ENCODE results near the gene TACC2.
"Not testable (repeated sequence)": the region's sequence is repeated elsewhere in the genome, so short reads cannot be mapped to it uniquely, and the experiment has no call there.

TACC2 gene

GRCh38 chr10:122199689-122200088, 210.7 kb downstream of the TACC2 start:
- DNase-seq: no peak

DNA sequence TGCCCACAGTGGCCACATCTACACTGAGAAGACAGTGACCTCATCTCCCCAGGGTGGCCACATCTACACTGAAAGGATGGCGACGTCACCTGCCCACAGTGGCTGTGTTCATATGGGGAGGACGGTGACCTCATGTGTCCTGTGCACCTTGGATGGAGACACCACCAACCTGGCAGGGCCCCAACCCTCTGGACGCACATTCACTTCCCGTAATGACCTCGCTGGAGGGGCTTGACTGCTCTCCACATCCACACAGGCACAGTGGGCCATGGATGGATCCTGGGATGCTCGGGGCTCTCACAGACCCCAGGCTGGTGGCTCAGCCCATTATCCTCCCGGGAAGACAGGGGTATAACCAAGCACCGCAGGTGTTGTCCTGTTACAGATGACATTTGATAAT, 212.4 kb downstream of the TACC2 start:
- DNase-seq: no peak

- not testable (repeated sequence) for DNase-seq
Measured at GRCh38 chr10:122203180-122203579, 214.2 kb downstream of the TACC2 start.

GRCh38 chr10:122204691-122205489, 215.9 kb downstream of the TACC2 start:
- DNase-seq: no peak

- DNase-seq: no peak
Measured at GRCh38 chr10:122206471-122207065, 217.6 kb downstream of the TACC2 start.

DNA sequence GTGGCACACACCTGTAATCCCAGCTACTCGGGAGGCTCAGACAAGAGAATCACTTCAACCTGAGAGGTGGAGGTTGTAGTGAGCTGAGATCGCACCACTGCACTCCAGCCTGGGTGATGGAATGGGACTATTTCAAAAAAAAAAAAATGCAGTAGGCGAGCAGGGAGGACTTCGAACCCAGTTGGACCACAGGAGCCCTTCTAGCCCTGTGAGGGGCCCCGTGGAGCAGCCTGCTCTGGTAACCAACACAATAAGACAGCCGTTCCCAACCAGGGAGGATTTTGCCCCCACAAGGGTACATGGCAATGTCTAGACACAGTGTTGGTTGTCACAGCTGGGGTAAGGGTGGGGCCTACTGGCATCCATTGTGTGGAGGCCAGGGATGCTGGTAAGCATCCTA, 218.2 kb downstream of the TACC2 start:
- DNase-seq: no peak

DNA sequence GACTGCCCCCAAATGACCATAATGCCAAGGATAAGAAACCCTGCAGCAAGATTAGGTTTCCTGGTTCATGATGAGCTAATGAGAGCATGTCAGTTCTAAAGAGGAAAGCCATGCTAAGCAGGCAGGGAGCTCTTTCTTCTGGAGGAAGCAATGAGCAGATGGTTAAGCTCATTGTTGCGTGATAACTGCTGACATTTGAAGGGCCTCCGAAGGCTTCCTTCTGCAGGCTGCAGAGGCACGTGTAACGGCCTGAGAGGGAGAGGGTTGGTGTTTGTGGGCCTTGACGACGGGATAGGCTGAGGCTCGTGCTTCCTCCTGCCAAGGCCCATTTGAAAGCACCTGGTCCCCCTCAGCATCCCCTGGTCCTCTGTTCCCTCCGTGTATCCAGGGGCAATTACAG, 218.6 kb downstream of the TACC2 start:
- DNase-seq: no peak

DNA sequence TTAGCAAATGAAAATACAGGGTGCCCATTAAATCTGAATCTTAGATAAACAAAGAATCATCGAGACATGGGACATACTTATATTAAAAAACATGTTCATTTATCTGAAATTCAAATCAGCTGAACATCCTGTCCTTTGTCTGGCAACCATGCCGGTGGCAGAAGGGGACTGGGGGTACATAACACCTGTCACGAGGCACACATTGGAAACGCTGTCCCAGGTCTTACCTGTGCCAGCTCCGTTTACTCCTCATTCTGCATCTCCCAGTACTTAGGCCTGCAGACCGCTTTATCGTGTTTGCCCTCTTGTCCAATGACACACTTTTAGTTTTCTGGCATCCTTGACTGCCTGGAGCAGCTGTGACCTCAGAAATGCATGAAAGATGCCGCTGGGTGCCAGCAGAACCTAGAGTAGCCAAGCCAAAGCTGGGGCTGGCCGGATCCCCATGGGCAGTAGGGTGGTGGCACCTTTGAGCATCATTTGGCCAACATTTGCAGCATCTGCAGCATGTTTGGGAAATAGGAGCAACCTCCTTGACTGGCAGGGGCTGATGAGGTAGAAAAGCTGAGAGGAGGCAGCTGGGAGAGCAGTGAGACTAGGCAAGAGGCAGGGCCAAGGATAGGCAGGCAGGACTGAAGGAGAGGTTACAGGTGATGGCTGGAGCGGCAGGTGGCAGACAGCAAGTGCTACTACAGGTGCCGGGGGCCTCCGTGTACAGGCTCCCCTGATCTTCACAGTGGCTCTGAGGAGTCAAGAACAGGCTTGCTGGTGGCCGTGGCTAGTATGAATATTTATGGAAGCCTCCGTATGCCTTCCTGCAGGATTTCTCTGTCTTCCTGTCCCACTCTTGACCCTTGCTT, 219.8 kb downstream of the TACC2 start:
- DNase-seq: no peak

DNA sequence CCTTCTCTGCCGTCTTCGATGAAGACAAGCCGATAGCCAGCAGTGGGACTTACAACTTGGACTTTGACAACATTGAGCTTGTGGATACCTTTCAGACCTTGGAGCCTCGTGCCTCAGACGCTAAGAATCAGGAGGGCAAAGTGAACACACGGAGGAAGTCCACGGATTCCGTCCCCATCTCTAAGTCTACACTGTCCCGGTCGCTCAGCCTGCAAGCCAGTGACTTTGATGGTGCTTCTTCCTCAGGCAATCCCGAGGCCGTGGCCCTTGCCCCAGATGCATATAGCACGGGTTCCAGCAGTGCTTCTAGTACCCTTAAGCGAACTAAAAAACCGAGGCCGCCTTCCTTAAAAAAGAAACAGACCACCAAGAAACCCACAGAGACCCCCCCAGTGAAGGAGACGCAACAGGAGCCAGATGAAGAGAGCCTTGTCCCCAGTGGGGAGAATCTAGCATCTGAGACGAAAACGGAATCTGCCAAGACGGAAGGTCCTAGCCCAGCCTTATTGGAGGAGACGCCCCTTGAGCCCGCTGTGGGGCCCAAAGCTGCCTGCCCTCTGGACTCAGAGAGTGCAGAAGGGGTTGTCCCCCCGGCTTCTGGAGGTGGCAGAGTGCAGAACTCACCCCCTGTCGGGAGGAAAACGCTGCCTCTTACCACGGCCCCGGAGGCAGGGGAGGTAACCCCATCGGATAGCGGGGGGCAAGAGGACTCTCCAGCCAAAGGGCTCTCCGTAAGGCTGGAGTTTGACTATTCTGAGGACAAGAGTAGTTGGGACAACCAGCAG, 221.7 kb downstream of the TACC2 start:
- no peak for DNase-seq

- no peak for DNase-seq
Measured at GRCh38 chr10:122213364-122213763, 224.4 kb downstream of the TACC2 start.

DNA sequence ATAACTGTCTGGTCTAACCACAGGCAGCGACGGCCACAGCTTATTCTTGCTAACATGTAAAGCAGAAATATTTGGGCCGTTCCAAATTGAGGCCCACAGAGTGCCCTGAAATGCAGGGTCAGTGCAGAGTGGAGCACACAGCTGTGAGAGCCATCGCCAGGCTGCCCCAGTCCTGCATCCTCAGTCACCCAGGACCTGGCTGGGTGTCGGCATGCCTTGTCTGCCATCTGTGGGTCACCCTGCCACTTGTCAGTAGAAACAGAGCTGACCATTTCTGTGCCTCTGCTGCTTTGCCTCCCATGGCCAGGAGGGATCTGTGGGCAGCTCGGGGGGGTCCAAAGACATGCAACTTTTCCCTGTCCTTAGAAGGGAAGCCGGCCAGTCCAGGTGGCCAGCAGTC, 224.8 kb downstream of the TACC2 start:
- DNase-seq: no peak

- DNase-seq: no peak
Measured at GRCh38 chr10:122216047-122216446, 227.1 kb downstream of the TACC2 start.

DNA sequence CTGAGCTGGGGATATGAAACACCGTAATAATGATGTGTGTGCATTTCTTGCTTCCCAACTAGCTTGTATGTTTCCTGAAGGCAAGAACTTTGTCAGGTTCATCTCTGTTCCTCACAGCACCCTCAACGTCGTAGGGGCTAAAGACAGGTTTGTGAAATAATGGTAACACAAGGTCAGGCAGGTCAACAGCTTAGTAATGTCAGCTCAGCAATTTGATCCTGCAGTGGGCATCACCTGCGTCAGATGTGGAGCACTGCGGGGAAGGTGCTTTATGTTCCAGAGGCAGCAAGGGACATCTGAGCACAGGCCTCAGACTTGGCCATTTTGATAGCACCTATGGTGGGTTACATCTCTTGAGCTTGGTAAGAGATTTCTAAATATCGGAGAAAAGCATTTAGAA, 230.4 kb downstream of the TACC2 start:
- DNase-seq: no peak

- DNase-seq: no peak
Measured at GRCh38 chr10:122220736-122221135, 231.8 kb downstream of the TACC2 start.

DNA sequence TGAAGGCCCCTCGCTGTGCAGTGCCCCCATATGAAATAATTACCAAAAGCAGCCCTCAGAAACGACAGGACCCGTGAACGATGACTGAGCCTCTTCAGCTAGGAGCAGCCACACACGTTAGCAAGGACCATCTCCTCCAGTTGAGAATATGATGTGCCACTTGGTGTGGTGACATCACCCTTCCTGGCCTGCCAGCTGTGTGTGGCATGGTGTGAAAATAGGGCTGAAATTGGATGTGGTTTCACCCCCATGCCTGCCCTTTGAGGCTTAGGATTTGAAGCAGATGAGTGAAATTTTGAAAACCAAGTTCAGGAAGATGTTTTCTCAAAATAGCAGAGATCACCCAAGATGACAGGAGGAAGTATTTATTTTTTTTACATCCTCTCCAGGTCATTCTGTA, 233.0 kb downstream of the TACC2 start:
- no peak for DNase-seq

- DNase-seq: no peak
Measured at GRCh38 chr10:122222638-122223037, 233.7 kb downstream of the TACC2 start.

- DNase-seq: no peak
Measured at GRCh38 chr10:122224159-122224558, 235.2 kb downstream of the TACC2 start.

DNA sequence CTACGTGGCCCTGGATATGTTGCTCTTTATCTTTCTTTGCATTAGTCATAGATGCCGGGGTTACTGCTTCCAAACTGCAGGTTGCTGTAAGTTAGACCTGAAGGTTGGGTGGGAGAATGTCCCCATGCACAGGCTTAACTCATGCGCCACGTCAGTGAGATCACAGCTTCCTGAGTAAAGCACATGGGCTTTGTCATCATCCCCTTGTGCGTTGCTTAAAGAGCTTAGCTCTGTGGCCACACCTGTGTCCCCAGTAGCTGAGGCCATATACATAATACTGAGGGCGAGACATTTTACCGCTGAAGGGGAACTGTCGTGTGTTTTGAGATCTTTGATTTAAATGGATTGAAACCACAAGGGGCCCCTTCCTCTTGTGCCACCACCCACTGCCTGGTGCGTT, 236.4 kb downstream of the TACC2 start:
- DNase-seq: no peak

GRCh38 chr10:122227754-122228153, 238.8 kb downstream of the TACC2 start:
- no peak for DNase-seq

DNA sequence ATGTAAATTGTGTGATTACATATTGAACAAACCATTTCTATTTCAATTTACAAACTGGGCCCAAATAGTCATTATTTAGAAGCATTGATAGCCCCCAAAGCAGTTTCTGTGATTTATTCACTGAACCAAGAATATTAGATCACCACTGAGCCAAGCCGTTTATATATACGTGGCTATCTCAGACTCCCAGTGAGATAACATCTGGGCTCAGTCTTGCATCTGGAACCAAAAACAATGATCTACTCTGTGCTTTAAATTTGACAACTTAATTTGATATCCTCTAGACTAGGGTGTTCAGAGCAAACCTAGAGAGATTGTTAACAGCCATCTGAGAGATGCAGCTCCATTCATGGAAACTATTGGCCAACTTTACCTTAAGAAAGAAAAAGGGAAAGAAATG, 240.7 kb downstream of the TACC2 start:
- no peak for DNase-seq

DNA sequence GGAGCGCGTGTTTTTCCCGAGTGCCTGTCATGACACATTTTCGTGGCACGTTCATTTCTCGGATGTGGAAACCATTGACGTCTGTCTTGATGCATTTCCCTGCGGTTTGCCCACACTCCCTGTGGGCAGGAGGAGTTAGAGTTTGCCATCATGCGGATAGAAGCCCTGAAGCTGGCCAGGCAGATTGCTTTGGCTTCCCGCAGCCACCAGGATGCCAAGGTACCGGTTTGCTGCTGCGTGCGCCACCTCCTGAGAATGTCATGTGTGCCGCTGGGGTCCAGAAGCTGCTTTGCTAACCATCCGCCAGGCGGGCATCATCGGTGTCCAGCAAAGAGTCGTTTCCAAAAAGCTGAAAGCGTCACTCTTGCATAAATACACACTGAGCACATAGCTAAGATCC, 241.3 kb downstream of the TACC2 start:
- no peak for DNase-seq

DNA sequence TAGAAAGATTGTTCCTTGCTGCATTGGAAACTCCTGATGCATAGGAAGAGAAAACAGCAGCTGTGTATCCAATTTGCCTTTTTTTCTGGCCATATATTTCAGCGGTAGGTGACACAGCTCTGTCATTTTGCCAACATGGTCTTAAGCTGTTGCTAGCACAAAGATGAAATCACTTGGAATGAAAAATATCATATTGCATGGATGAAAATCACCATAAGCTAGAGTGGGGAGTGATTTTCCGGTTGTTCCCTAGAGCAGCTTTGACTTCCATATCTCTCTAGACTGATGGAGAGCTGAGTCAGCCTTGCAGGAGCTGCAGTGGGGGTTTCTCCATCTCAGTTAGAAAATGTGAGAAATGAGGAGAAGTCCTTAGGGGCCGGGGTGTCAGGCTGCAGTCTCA, 243.8 kb downstream of the TACC2 start:
- no peak for DNase-seq

DNA sequence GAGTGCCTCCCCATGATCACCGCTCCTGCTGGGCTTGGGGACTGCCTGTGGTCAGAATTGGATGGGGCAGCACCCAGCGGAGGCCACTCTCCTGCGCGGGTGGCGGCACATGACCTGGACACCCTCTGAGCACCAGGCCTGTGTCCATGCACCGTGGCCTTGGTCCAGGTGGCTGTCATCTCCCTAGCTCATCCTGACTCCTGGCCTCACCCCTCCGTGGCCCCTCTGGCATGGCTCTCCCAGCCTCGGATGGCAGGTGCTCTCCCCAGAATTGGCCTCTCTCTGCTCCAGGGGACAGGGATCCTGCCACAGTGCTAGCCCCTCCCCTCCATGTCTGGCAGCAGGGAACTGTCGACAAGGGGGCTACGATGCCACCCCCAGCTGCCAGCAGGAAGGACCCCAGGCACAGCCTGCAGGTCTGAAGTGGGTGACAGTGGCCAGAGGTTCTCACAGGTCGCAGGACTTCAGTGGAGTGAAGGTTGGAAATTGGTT, 244.9 kb downstream of the TACC2 start:
- DNase-seq: no peak
